HG03045 (cell line): Measurements from ENCODE around the gene SORCS2.

ENCODE experiments used
- ATAC-seq: cut with Tn5 transposase; IDR thresholded peaks from one replicate; pipeline ENCODE4 v1.9.1; 2021; ENCODE audit warnings: mild to moderate bottlenecking, moderate library complexity; ENCODE audit not compliant: unreplicated experiment

Gene SORCS2

GRCh38 chr4:7366180-7366945 is 174.0 kb downstream of the SORCS2 start:
- no peak for ATAC-seq

GRCh38 chr4:7366954-7367353 is 174.6 kb downstream of the SORCS2 start:
- no peak for ATAC-seq

GRCh38 chr4:7367406-7367805 is 175.1 kb downstream of the SORCS2 start:
- no peak for ATAC-seq

- ATAC-seq = no peak
Observed at GRCh38 chr4:7367864-7368277, 175.5 kb downstream of the SORCS2 start.

- no peak for ATAC-seq
Observed at GRCh38 chr4:7368296-7368695, 176.0 kb downstream of the SORCS2 start.

GRCh38 chr4:7369511-7369910 is 177.2 kb downstream of the SORCS2 start:
- ATAC-seq = no peak

- no peak for ATAC-seq
Observed at GRCh38 chr4:7370038-7370437, 177.7 kb downstream of the SORCS2 start.

GRCh38 chr4:7371210-7371941 is 179.0 kb downstream of the SORCS2 start:
- ATAC-seq = no peak

- ATAC-seq = no peak
Observed at GRCh38 chr4:7372673-7373072, 180.3 kb downstream of the SORCS2 start.

- ATAC-seq = no peak
Observed at GRCh38 chr4:7374571-7374970, 182.2 kb downstream of the SORCS2 start.

GRCh38 chr4:7375427-7375826 is 183.1 kb downstream of the SORCS2 start:
- no peak for ATAC-seq

- ATAC-seq = no peak
Observed at GRCh38 chr4:7377223-7377865, 185.0 kb downstream of the SORCS2 start.

GRCh38 chr4:7379186-7379585 is 186.8 kb downstream of the SORCS2 start:
- ATAC-seq = no peak

GRCh38 chr4:7379719-7380118 is 187.4 kb downstream of the SORCS2 start:
- ATAC-seq = no peak

- ATAC-seq = no peak
Observed at GRCh38 chr4:7381221-7381889, 189.0 kb downstream of the SORCS2 start.

- ATAC-seq = no peak
Observed at GRCh38 chr4:7381890-7382633, 189.7 kb downstream of the SORCS2 start.

GRCh38 chr4:7382634-7383014 is 190.3 kb downstream of the SORCS2 start:
- no peak for ATAC-seq

- no peak for ATAC-seq
Observed at GRCh38 chr4:7383266-7383665, 190.9 kb downstream of the SORCS2 start.

- no peak for ATAC-seq
Observed at GRCh38 chr4:7384003-7384928, 191.9 kb downstream of the SORCS2 start.
